Activated CD8-positive, alpha-beta memory T cell treated with anti-CD3 and anti-CD28 coated beads, Interleukin-2, amount 50 U/mL, for 4 hours (primary cell): ENCODE data around the gene MISP3.
"Not testable (repeated sequence)": the region's sequence is repeated elsewhere in the genome, so short reads cannot be mapped to it uniquely, and the experiment has no call there.

Experiments
- DNase-seq: peaks from one replicate; pipeline ENCODE4 v3.0.0-alpha.2; 2020

MISP3 gene

DNA sequence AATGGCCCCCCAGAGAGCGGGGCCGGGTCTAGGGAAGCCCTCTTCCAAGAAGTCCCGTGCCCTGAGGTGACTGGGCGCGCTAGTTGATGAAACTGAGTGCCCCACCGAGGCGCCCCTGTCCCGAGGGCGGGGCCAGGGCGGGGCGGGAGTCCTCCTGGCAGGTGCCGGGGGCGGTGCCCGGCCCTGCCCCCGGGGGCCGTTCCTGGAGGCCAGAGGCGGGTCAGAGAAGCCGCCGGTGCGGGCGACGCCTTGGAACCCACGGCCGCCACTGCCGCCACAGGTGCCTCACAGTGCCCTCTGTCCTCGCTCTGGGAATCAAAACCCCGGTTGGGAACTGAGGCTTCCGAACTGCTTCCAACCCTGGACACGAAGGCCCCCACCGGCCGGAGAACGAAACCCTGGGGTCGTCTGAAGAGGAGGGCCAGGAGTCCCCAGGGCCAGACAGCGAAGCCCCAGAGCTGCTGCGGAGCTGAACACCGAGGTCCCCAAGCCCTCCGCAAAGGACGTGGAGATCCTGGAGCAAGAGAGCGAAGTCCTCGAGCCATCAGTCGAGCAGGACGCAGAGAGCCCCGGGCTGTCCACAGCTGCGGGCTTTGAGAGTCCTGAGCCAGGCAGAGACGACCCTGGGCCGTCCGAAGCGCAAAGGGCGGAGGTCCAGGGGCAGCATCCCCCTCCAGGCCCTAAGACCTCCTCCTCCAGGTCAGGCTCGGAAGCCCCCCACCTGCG is at the start of gene MISP3:
Gene MISP3 (plus strand): TSS at position 252 of the 726 bp plus-strand sequence. CDS start 524 bp downstream, outside the sequence.
- DNase-seq: peak; percentile 40

GRCh38 chr19:14023404-14024235 is 49.0 kb upstream of the MISP3 start:
- DNase-seq: no peak

DNA sequence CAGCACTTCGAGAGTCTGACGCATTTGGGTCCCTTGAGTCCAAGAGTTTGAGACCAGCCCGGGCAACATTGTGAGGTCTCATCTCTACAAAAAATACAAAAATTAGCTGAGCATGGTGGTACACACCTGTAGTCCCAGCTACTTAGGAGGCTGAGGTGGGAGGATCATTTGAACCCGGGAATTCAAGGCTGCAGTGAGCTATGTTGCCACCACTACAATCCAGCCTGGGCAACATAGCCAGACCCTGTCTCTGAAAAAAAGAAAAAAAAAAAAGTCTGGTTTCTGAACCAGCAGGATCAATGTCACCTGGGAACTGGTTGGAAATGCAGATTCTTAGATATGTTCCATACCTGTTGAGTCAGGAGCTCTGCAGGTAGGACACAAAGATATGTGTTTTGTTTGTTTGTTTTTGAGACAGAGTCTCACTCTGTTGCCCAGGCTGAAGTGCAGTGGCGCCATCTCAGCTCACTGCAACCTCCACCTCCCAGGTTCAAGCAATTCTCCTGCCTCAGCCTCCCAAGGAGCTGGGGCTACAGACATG is 45.9 kb upstream of the MISP3 start:
- not testable (repeated sequence) for DNase-seq

DNA sequence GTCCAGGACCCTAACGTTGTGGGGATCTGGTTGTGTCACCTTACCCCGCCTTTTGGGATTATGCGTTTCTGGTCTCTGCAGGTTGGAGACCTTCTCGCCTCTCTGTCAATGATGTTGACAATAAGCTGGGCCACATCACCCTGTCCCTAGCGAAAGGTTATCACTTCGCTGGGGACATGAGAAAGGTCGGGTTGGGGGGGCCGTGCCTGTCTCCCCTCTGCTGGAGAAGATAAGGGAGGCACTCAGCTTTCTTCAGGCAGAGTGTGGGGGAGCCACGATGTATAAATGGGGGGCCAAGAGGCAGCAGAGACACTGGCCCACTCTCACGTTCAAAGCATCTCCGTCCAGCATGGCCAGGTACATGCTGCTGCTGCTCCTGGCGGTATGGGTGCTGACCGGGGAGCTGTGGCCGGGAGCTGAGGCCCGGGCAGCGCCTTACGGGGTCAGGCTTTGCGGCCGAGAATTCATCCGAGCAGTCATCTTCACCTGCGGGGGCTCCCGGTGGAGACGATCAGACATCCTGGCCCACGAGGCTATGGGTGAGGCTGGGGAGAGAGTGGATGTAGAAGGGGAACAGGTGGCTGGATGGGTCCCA is 44.6 kb upstream of the MISP3 start, which contains the start of gene RLN3:
Gene RLN3 (plus strand): TSS at position 293 of the 595 bp plus-strand sequence. CDS start 57 bp downstream, at position 350.
- no peak for DNase-seq

DNA sequence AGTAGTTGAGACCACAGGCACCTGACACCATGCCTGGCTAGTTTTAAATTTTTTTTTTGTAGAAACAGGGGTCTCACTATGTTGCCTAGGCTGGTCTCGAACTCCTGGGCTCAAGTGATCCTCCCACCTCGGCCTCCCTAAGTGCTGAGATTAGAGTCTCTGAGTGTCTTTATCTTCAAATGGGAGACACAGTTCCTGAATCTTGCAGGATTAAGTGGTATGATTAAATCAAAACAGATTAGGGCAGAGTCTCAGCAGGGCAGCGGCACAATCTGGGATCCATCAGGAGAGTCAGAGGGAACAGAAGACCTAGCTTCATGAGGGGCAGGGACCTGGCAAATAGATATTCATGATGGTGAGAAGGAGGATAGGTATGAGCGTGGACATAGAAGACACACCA is 43.7 kb upstream of the MISP3 start:
- DNase-seq: no peak

- DNase-seq: no peak
These were observed 41.4 kb upstream of the MISP3 start for GRCh38 chr19:14030997-14031718.

- peak; percentile 84 for DNase-seq
These were observed 40.7 kb upstream of the MISP3 start, which contains the start of gene IL27RA for GRCh38 chr19:14031719-14032480. Gene IL27RA (plus strand): TSS chr19:14031762. CDS start chr19:14031873, 111 bp downstream.

DNA sequence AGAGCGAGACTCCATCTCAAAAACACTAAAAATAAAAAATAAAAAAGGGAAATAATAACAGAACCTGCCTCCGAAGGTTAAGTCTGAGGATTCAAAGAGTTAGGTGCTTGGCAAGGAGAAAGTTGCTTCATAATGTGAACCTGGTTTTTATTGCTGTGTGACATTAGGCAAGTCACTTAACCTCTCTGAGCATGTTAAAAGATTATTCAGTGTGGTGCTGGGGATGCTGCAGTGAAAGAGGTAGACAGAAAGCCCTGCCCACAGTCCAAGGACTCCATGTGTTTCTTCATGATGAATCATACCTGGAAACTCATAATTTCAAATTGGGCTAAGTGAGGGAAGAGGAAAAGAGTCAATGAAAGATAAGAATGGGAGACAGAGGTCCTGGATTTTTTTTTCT is 38.6 kb upstream of the MISP3 start:
- no peak for DNase-seq

GRCh38 chr19:14035159-14035558 is 37.4 kb upstream of the MISP3 start:
- DNase-seq: not testable (repeated sequence)

GRCh38 chr19:14035706-14036105 is 36.9 kb upstream of the MISP3 start:
- DNase-seq: no peak

GRCh38 chr19:14039181-14039580 is 33.4 kb upstream of the MISP3 start:
- no peak for DNase-seq

DNA sequence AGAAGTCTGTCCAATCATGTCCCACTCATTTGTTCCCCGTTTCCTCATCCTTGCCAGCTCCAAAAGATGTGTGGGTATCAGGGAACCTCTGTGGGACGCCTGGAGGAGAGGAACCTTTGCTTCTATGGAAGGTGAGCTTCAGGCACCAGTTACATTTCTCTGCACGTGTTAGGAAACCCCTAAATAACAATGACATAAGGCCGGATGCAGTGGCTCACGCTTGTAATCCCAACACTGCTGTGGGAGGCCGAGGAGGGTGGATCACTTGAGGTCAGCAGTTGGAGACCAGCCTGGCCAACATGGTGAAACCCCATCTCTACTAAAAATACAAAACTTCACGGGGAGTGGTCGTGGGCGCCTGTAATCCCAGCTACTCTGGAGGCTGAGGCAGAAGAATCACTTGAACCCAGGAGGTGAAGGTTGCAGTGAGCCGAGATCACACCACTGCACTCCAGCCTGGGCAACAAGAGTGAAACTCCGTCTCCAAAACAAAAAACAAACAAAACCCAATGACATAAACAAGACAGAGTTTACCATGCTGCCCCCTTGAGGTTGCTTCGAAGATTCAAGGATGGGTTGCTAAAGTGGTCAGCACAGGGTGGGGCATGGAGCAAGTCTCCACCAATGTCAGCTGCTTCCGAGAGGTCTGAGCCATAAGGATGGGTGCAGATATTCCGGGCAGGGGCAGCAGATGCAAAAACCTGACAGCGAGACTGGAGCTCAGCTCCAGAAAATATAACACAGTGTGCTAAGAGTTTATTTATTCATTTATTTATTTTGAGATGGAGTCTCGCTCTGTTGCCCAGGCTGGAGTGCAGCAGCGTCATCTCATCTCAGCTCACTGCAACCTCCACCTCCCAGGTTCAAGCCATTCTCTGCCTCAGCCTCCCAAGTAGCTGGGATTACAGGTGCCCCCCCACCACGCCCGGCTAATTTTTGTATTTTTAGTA is 29.7 kb upstream of the MISP3 start:
- DNase-seq: peak; percentile 33

- DNase-seq: not testable (repeated sequence)
These were observed 24.7 kb upstream of the MISP3 start for GRCh38 chr19:14047866-14048265.

- DNase-seq: peak; percentile 84
These were observed 24.0 kb upstream of the MISP3 start for GRCh38 chr19:14048443-14049153.

- no peak for DNase-seq
These were observed 22.1 kb upstream of the MISP3 start for GRCh38 chr19:14050512-14050911.

- not testable (repeated sequence) for DNase-seq
These were observed 21.6 kb upstream of the MISP3 start for GRCh38 chr19:14050961-14051360.

DNA sequence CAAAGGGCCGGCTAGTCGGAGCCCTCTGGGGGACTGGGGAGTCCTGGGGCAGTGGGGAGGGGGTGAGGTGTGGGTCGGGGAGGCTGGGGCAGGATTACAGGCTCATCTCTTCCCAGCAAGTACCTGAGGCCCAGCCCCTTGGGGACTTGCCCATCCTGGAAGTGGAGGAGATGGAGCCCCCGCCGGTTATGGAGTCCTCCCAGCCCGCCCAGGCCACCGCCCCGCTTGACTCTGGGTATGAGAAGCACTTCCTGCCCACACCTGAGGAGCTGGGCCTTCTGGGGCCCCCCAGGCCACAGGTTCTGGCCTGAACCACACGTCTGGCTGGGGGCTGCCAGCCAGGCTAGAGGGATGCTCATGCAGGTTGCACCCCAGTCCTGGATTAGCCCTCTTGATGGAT is 20.6 kb upstream of the MISP3 start:
- DNase-seq: no peak

GRCh38 chr19:14052470-14052869 is 20.1 kb upstream of the MISP3 start:
- no peak for DNase-seq

- DNase-seq: no peak
These were observed 19.6 kb upstream of the MISP3 start for GRCh38 chr19:14053032-14053431.

- no peak for DNase-seq
These were observed 19.1 kb upstream of the MISP3 start for GRCh38 chr19:14053500-14053899.
